Activated CD8-positive, alpha-beta memory T cell treated with anti-CD3 and anti-CD28 coated beads for 48 hours (primary cell): ENCODE measurements around the gene DMD.

Experiments
- DNase-seq, 3 experiments: peaks; one replicate each; pipeline ENCODE4 v3.0.0-alpha.2; 2020; ENCODE audit warnings: low read depth in 2 of 3, low spot score in 2 of 3

The DMD gene

GRCh38 chrX:31894152-31894551 lies 1317.2 kb downstream of the DMD start:
- DNase-seq, result no peak

GRCh38 chrX:31893525-31893924 lies 1317.8 kb downstream of the DMD start:
- no peak for DNase-seq

- DNase-seq, result no peak
Measured at GRCh38 chrX:31889088-31889487, 1322.3 kb downstream of the DMD start.

GRCh38 chrX:31884535-31884934 lies 1326.8 kb downstream of the DMD start:
- no peak for DNase-seq

- no peak for DNase-seq
Measured at GRCh38 chrX:31872007-31872406, 1339.3 kb downstream of the DMD start.

- no peak for DNase-seq
Measured at GRCh38 chrX:31870267-31870666, 1341.1 kb downstream of the DMD start.

- no peak for DNase-seq
Measured at GRCh38 chrX:31860686-31861085, 1350.7 kb downstream of the DMD start.

GRCh38 chrX:31858915-31859314 lies 1352.4 kb downstream of the DMD start:
- no peak for DNase-seq

GRCh38 chrX:31854716-31855115 lies 1356.6 kb downstream of the DMD start:
- DNase-seq, result no peak

- no peak for DNase-seq
Measured at GRCh38 chrX:31851761-31852160, 1359.6 kb downstream of the DMD start.

- no peak for DNase-seq
Measured at GRCh38 chrX:31847773-31848172, 1363.6 kb downstream of the DMD start.

GRCh38 chrX:31845003-31845402 lies 1366.3 kb downstream of the DMD start:
- DNase-seq, result no peak

- no peak for DNase-seq
Measured at GRCh38 chrX:31838617-31839016, 1372.7 kb downstream of the DMD start.

- DNase-seq, result no peak
Measured at GRCh38 chrX:31837445-31838049, 1373.8 kb downstream of the DMD start.

- no peak for DNase-seq
Measured at GRCh38 chrX:31836479-31836878, 1374.9 kb downstream of the DMD start.

GRCh38 chrX:31832263-31832662 lies 1379.1 kb downstream of the DMD start:
- no peak for DNase-seq

GRCh38 chrX:31820430-31821210 lies 1390.7 kb downstream of the DMD start:
- DNase-seq, result no peak

GRCh38 chrX:31819455-31819854 lies 1391.9 kb downstream of the DMD start:
- DNase-seq, result no peak

GRCh38 chrX:31811106-31811505 lies 1400.2 kb downstream of the DMD start:
- no peak for DNase-seq

- DNase-seq, result no peak
Measured at GRCh38 chrX:31808357-31808756, 1403.0 kb downstream of the DMD start.

- no peak for DNase-seq
Measured at GRCh38 chrX:31807165-31807564, 1404.2 kb downstream of the DMD start.

- no peak for DNase-seq
Measured at GRCh38 chrX:31805781-31806180, 1405.6 kb downstream of the DMD start.

- no peak for DNase-seq
Measured at GRCh38 chrX:31800219-31800618, 1411.1 kb downstream of the DMD start.
